HL-60/S4 (cell line): ENCODE data around the gene MRFAP1L1.

ENCODE experiments used
- in situ Hi-C: fragments of 300-500 bp; cut with MboI; formaldehyde crosslinking; loops from 2 replicates; pipeline ENCODE4 v1.14.3; 2022; ENCODE audit warnings: low sequenced_read_pairs

The MRFAP1L1 gene

DNA sequence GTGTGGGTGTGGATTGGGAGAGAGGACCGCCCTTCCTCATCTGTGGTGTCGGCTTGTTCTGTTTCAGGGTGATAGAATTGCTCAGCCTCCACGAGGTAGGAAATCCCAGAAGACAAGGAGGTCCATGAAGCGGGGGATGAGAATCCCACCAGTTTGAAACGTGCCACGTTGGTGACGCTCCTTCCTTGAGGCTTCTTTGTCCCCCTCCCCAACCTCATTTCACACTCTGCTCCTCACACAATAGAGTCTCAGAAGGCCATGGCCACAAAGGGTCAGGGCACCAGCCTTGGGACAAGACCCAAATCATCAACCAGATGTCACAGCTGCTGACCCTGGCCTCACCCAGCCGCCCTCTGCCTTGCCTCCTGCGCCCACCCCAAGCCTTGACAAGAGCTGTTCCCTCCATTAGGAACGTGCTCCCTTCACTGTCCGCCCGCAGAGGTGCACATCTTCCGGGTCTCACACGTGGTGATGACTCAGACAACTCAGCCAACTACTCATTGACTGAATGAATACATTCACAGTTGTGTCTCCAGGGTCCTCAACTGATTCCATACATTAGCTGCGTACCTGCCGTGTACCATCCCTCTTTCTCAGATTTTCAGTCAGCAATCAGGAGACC lies 24.6 kb upstream of the MRFAP1L1 start:
- in situ Hi-C loops = no loop called here

DNA sequence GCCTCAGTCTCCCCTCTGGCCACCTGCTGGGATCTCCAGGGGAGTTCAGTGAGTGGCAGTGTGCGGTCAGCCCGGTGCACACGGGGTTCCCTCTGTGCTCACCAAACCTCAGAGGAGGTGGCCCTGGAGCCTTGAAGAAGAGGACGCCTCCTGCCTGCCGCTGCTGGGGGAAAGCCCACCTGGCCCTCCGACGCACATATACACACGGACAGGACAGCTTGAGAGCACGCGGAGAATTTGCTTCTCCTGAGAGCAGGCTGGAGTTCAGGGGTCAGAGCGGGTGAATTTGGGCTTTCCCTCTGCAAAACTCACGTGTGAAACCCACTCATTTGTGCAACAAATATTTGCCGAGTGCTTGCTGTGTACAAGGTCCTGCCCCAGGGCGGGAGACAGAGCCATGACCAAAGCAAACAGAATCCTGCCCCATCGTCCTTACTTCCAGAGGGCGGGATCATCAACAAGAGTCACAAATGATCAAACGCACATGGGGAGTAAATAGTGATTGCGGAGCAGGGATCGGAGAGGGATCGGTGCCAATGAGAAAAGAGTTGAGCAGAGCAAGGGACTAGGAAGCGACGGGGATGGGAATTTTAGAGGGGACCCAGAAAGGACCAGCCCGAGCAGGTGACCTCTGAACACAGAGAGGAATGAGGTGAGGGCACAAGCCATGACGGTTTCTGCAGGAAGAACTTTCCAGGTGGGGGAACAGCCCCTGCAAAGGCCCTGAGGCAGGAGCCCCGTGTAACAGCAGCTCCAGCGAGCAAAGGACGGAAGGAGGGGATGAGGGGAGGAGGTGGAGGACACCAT lies 23.9 kb upstream of the MRFAP1L1 start:
- in situ Hi-C loops = no loop called here

DNA sequence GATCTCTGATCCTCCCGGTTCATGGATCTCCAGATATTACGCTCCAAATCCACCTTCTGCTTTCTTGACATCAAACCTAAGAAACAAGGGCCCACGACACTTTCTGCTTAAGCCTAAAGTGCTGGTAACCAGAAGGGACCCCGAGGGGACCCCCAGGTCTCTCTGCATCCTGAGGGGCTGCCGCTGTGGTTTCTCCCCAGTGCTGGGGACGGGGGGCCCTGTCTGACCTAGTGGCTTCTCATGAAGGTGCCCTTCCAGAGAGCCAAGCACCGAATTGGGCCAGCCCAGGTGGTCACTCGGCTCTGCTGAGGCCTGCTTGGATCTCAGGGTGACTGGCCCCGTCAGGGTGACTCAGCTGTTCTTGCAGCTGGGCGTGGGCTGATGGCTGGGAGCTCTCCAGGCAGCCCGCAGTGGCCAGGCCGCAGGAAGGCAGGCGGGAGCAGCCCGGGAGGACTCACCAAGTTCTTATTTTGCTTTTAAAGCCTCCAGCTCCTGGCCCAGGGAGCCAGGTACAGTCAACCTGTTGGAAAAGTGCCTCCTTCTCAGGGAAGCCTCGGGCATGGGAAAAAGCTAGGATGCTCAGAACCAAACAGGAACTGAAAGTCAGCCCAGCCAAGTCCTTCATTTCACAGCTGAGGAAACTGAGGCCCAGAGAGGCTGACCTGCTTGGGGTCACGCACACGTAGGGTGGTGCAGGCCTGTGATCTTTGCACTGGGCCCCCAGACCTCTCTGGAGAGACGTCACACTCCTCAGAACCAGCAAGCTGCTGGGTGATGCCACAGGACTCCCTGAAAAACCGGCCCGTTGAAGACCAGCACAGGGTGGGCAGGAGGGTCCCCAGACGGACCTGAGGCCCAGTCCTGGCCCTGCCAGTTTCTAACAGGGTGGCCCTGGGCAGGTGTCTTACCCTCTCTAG lies 23.0 kb upstream of the MRFAP1L1 start:
- in situ Hi-C loops = no loop called here

DNA sequence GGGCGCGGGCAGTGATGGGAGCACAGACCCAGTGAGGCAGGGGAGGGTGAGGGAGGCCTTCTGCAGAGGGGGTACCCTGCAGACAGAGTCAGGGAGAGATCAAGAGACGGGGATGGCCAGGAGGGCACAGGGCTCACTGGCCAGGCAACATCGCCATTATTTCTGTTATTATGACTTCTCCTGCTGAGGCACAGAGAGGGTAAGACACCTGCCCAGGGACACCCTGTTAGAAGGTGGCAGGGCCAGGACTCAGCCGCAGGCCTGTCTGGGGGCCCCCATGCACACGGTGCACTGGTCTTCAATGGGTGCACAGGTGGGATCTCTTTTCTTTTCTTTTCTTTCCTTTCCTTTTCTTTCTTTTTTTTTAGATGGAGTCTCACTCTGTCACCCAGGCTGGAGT lies 22.1 kb upstream of the MRFAP1L1 start:
- in situ Hi-C loops = no loop called here

- in situ Hi-C loops = no loop called here
Measured at GRCh38 chr4:6731318-6731675, 21.6 kb upstream of the MRFAP1L1 start.

- in situ Hi-C loops = no loop called here
Measured at GRCh38 chr4:6730603-6731317, 21.1 kb upstream of the MRFAP1L1 start.

DNA sequence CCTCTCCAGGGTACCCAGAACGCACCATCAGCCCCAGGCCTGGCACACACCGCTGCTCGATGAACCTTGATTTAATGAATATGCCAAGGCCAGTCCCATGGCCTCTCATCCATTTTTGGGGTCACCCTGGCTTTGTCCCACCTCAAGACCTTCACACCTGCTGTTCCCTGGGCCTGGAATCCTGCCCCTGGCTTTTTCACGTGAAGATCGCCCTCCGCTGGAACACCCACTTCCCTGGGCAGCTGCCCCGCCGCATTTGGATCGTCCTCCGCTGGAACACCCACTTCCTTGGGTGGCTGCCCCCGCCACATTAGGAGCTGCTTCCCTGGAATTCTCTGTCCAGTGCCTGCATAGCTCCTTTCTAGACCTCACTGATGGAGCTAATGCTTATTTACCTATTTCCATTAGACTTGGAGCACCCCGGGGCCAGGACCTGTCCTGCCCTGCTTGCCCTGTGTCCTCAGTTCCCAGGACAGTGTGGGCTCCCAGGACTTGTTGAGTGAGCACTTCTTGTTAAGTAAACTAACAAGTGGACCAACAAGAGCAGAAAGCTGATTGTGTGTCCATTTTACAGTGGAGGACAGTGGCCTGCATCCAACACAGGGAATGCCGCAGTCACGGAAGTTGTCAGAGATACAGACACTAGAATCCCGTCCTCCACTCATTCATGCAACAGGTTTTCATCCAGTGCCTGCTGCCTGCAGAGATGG lies 18.8 kb upstream of the MRFAP1L1 start:
- in situ Hi-C loops = loop anchor here (10.0 kb wide), 1 partner anchor 136 kb away; no protein-coding TSS in a partner anchor

GRCh38 chr4:6727943-6728250 lies 18.2 kb upstream of the MRFAP1L1 start:
- in situ Hi-C loops = loop anchor here (10.0 kb wide), 1 partner anchor 137 kb away; no protein-coding TSS in a partner anchor

- in situ Hi-C loops = loop anchor here (10.0 kb wide), 1 partner anchor 137 kb away; no protein-coding TSS in a partner anchor
Measured at GRCh38 chr4:6727081-6727942, 17.6 kb upstream of the MRFAP1L1 start.

DNA sequence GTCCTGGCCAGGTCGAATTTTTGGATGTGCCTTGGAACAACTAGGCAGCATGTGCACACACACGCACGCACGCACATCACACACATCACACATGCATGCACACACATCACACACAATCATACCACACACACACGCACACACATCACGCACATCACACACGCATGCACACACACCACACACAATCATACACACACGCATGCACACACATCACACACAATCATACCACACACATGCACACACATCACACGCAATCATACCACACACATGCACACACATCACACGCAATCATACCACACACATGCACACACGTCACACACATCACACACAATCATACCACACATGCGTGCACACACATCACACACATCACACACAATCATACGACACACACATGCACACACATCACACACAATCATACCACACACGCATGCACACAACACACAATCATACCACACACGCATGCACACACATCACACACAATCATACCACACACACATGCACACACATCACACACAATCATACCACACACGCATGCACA lies 15.8 kb upstream of the MRFAP1L1 start:
- in situ Hi-C loops = loop anchor here (10.0 kb wide), 1 partner anchor 139 kb away; no protein-coding TSS in a partner anchor

DNA sequence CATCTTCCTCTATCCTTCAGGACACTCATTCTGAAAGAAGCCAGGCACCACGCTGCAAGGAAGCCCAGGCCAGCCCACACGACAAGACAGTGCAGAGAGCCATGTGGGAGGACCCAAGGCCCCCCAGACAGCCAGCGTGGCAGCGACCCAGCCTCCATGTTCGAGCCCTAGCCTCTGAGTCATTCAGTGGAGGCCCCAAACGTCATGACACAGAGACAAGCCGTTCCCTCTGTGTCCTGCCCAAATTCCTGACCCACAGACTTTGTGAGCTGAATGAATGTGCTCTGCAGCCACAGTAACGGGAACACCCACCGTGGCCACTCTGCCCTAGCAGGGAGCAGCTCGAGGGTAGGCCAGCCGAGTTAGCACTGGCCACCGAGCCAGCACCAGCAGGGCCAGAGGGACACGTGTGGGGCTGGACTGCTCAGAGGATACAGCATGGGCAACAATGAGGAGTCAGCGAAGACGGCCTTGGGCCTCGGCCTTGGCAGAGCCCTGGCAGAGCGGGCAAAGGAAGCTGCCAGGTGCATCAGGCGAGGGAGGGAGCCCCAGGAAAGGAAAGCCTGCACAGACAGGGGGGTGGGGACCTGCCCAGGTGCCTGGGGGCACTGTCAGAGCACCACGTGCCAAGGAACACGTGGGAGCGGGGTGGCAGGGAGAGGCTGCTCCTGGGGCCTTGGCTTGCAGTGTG lies 14.9 kb upstream of the MRFAP1L1 start:
- in situ Hi-C loops = loop anchor here (10.0 kb wide), 1 partner anchor 140 kb away; no protein-coding TSS in a partner anchor

DNA sequence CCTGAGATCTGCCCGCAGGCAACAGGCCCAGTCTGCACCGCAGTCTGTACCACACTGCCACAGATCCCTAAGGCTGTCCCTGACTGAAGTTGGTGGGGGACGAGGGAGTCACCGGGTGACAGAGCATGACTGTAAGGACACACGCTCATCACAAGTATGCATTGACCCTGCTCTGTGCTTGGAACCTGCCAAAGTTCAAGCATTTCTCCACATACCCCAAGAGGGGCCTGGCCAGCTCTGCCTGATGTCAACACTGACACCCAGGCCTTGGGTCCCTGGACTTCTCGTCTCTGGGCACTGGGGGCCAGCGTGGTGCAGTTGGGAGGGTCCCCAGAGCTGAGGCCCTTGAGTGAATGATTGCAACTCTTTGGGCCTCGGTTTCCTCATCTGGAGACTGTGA lies 14.2 kb upstream of the MRFAP1L1 start:
- in situ Hi-C loops = loop anchor here (10.0 kb wide), 1 partner anchor 141 kb away; no protein-coding TSS in a partner anchor

GRCh38 chr4:6722891-6723290 lies 13.2 kb upstream of the MRFAP1L1 start:
- in situ Hi-C loops = loop anchor here (10.0 kb wide), 1 partner anchor 142 kb away; no protein-coding TSS in a partner anchor

DNA sequence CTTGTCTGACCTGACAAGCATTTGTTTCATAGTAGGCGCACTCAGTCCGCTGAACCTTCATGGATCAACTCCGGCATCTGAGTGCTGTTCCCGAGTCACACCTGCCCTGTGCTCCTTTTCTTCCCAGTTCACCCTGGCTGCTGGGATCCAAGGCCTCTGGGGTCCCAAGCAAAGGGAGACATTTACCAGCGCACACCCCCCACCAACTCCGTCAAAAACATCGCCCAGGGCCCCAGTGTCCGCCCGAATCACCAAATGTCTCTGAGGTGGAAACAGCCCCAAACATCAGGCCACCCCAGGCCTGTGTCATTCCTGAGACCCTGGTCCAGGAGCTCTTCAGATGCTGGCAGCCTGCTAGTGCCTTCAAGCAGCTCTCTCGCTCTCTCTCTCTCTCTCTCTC lies 11.5 kb upstream of the MRFAP1L1 start:
- in situ Hi-C loops = loop anchor here (10.0 kb wide), 1 partner anchor 144 kb away; no protein-coding TSS in a partner anchor

DNA sequence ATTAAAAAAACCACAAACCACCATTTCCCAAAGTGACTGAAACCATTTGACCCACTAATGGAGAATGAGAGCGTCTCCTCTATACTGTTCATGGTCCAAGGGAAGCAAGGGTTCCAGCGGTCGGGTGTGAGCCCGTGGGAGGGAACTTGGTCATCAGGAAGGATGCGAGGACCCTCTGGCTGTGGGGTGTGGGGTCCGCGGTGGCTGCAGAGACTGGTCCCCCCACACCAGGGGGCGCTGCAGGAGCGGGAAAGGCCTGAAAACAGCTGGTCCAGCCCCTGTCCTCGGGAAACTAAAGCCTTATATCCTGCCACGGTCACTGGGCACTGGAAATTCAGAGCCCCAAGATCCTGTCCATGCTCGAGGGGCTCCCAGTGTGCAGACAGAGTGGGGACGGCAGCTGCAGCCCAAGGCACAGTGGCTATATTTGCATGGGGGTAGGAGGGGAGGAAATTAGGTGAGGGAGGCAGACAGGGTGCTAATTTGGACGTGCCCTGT lies 10.6 kb upstream of the MRFAP1L1 start:
- in situ Hi-C loops = loop anchor here (10.0 kb wide), 1 partner anchor 145 kb away; no protein-coding TSS in a partner anchor

GRCh38 chr4:6719611-6720179 lies 10.0 kb upstream of the MRFAP1L1 start:
- in situ Hi-C loops = loop anchor here (10.0 kb wide), 2 partner anchors 145 to 355 kb away; no protein-coding TSS in a partner anchor

DNA sequence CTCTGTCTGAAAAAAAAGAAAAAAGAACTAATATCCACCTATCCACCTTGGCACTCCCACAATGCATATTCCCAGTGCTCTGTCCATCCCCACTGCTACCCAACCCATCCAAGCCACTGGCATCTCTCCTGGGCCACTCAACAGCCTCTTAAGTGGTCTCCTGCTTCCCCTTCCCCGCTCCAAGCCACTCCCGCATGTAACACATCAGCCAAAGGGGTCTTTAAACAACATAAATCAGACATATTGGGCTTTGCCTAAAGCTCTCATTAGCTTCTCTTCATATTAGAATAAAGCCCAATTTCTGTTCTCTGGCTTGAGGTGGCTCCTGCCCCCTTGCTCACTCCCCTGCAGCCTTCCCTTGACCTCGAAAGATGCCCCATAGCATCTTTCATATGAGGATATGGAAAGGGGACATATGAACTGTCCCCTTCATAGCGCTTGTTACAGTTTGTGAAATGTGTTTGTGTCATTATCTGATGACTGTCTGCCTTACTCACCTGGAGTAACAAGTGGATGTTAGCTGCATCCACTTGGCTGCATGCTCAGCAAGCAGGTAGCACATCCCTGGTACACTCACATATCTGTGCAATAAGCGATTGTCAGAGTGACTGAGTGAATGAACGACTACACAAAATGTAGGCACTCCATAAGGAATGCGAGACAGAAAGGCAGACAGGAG lies 9.4 kb upstream of the MRFAP1L1 start:
- in situ Hi-C loops = loop anchor here (10.0 kb wide), 1 partner anchor 356 kb away; no protein-coding TSS in a partner anchor
